SK-MEL-5 (cell line): ENCODE measurements around the gene RRP15. TPM values are rescaled to one million over a fixed set of nuclear protein-coding genes. Genes with fewer than 3 reads are reported as not detected.
"Not testable (repeated sequence)": the region's sequence is repeated elsewhere in the genome, so short reads cannot be mapped to it uniquely, and the experiment has no call there.

Source experiments
- DNase-seq: peaks from one replicate; pipeline ENCODE4 v3.0.0-alpha.2; 2016; ENCODE audit warnings: low read depth, low spot score
- in situ Hi-C: cut with HindIII; loops from 2 replicates; pipeline ENCODE4 v1.10.0; 2016; ENCODE audit warnings: low sequenced_read_pairs, high pct_unique_total_duplicates, low pct_unique_long_range_greater_than_20kb
- total RNA-seq: library from RNA; depleted of rRNA; stranded (reverse); fragments of >200 nt; shearing (Covaris generic); gene quantifications from 2 replicates; pipeline ENCODE4 v1.2.3, GENCODE V29; 2014

The RRP15 gene
- total RNA-seq, 1 experiment from 2014 or later = 16.2 TPM

- no peak for DNase-seq
- in situ Hi-C loops = no loop called here
These were observed 646 bp upstream of the RRP15 start for GRCh38 chr1:218284377-218284916.

- no peak for DNase-seq
These were observed 7.4 kb downstream of the RRP15 start for GRCh38 chr1:218292515-218292914.

GRCh38 chr1:218294546-218294945 lies 9.5 kb downstream of the RRP15 start:
- no peak for DNase-seq
- in situ Hi-C loops = no loop called here

More at GRCh38 chr1:218292515-218292914, 7.4 kb downstream of the RRP15 start:
- in situ Hi-C loops = no loop called here

- in situ Hi-C loops = no loop called here
- DNase-seq = no peak
These were observed 11.1 kb downstream of the RRP15 start for GRCh38 chr1:218296162-218296561.

- in situ Hi-C loops = no loop called here
- DNase-seq = no peak
These were observed 12.4 kb downstream of the RRP15 start for GRCh38 chr1:218297461-218297860.

- no peak for DNase-seq
- in situ Hi-C loops = no loop called here
These were observed 12.8 kb downstream of the RRP15 start for GRCh38 chr1:218297867-218298266.

GRCh38 chr1:218298398-218298797 lies 13.3 kb downstream of the RRP15 start:
- no peak for DNase-seq
- in situ Hi-C loops = no loop called here

- in situ Hi-C loops = no loop called here
- DNase-seq = peak; percentile 67
These were observed 14.3 kb downstream of the RRP15 start for GRCh38 chr1:218299416-218299815.

- DNase-seq = no peak
- in situ Hi-C loops = no loop called here
These were observed 16.1 kb downstream of the RRP15 start for GRCh38 chr1:218301217-218301616.

- in situ Hi-C loops = no loop called here
- no peak for DNase-seq
These were observed 17.1 kb downstream of the RRP15 start for GRCh38 chr1:218302155-218302554.

GRCh38 chr1:218303176-218303879 lies 18.2 kb downstream of the RRP15 start:
- DNase-seq = no peak
- in situ Hi-C loops = no loop called here

GRCh38 chr1:218304281-218305039 lies 19.4 kb downstream of the RRP15 start:
- in situ Hi-C loops = no loop called here
- DNase-seq = peak; percentile 92

- no peak for DNase-seq
- in situ Hi-C loops = no loop called here
These were observed 20.5 kb downstream of the RRP15 start for GRCh38 chr1:218305472-218306064.

GRCh38 chr1:218312509-218312908 lies 27.4 kb downstream of the RRP15 start:
- DNase-seq = no peak
- in situ Hi-C loops = no loop called here

- in situ Hi-C loops = no loop called here
- DNase-seq = no peak
These were observed 29.2 kb downstream of the RRP15 start for GRCh38 chr1:218314316-218314715.

- in situ Hi-C loops = no loop called here
These were observed 30.5 kb downstream of the RRP15 start for GRCh38 chr1:218315638-218316037.

GRCh38 chr1:218317061-218317460 lies 32.0 kb downstream of the RRP15 start:
- no peak for DNase-seq
- in situ Hi-C loops = no loop called here

More at GRCh38 chr1:218315638-218316037, 30.5 kb downstream of the RRP15 start:
- DNase-seq = no peak

- DNase-seq, in situ Hi-C loops: not testable (repeated sequence)
These were observed 35.1 kb downstream of the RRP15 start for GRCh38 chr1:218320182-218320581.
